ENCODE results near the gene PDZRN3. TPM values are rescaled to one million over a fixed set of nuclear protein-coding genes. Genes with fewer than 3 reads are reported as not detected.

The PDZRN3 gene
- total and polyA plus RNA-seq, 2 of the 13 experiments (the other 11 are each of a cell fraction or from before 2014, with no cell fraction given) = not detected

GRCh38 chr3:73490453-73491286 is 134.1 kb downstream of the PDZRN3 start (continued):
- TF ChIP-seq ARNT (IDR thresholded peaks at IDR 0.05) = no peak
- TF ChIP-seq ZHX1 (CRISPR knock-in tag; IDR thresholded peaks at IDR 0.05; ENCODE audit: low read depth) = no peak
- TF ChIP-seq ZSCAN12 (CRISPR knock-in tag; IDR thresholded peaks at IDR 0.05) = no peak
- TF ChIP-seq RFXANK (CRISPR knock-in tag; IDR thresholded peaks at IDR 0.05) = no peak
- TF ChIP-seq ZNF570 (CRISPR knock-in tag; IDR thresholded peaks at IDR 0.05; ENCODE audit: borderline replicate concordance) = no peak
- TF ChIP-seq ZBTB34 (CRISPR knock-in tag; IDR thresholded peaks at IDR 0.05) = no peak
- no peak for TF ChIP-seq REXO4 (CRISPR knock-in tag; IDR thresholded peaks at IDR 0.05; ENCODE audit: borderline replicate concordance)
- TF ChIP-seq NFAT5 (CRISPR knock-in tag; IDR thresholded peaks at IDR 0.05) = no peak
- TF ChIP-seq TEAD3 (CRISPR knock-in tag; optimal IDR thresholded peaks at IDR 0.05; ENCODE audit: borderline replicate concordance) = peak; percentile 40
- no peak for TF ChIP-seq SMAD3 (CRISPR knock-in tag; IDR thresholded peaks at IDR 0.05)
- TF ChIP-seq ZNF230 (CRISPR knock-in tag; IDR thresholded peaks at IDR 0.05) = no peak
- no peak for TF ChIP-seq ZNF3 (CRISPR knock-in tag; IDR thresholded peaks at IDR 0.05)
- no peak for TF ChIP-seq NCOA5 (CRISPR knock-in tag; IDR thresholded peaks at IDR 0.05)
- 0 out of 2 replicates have a peak, but pooled peaks have one; percentile 34 for TF ChIP-seq TCF7 (IDR thresholded peaks at IDR 0.05; ENCODE audit: low read depth)
- no peak for TF ChIP-seq MTF2 (CRISPR knock-in tag; IDR thresholded peaks at IDR 0.05; ENCODE audit: borderline replicate concordance)
- peak; percentile 34; the same call in 1 of the 2 replicates for TF ChIP-seq RARA (CRISPR knock-in tag; IDR thresholded peaks at IDR 0.05)
- no peak for TF ChIP-seq YEATS2 (CRISPR knock-in tag; IDR thresholded peaks at IDR 0.05; ENCODE audit: borderline replicate concordance)
- TF ChIP-seq, protein P1, sequence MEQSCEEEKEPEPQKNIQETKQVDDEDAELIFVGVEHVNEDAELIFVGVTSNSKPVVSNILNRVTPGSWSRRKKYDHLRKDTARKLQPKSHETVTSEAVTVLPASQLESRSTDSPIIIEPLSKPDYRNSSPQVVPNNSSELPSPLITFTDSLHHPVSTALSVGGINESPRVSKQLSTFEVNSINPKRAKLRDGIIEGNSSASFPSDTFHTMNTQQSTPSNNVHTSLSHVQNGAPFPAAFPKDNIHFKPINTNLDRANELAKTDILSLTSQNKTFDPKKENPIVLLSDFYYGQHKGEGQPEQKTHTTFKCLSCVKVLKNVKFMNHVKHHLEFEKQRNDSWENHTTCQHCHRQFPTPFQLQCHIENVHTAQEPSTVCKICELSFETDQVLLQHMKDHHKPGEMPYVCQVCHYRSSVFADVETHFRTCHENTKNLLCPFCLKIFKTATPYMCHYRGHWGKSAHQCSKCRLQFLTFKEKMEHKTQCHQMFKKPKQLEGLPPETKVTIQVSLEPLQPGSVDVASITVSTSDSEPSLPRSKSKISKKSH (CRISPR knock-in tag; IDR thresholded peaks at IDR 0.05; ENCODE audit: borderline replicate concordance) = no peak

Data from HepG2 (cell line).